WERI-Rb-1 (cell line): ENCODE data around the gene AARS2.

Experiments
- DNase-seq: peaks from one replicate; pipeline ENCODE4 v3.0.0-alpha.2; 2020
- H3K27ac ChIP-seq: fragments of 250-450 bp; sonication (Bioruptor Pico); 2 replicates; pipeline ENCODE4 v1.5.1; 2020; ENCODE audit warnings: mild to moderate bottlenecking, moderate library complexity
- H3K27me3 ChIP-seq: fragments of 250-450 bp; sonication (Bioruptor Pico); 2 replicates; pipeline ENCODE4 v1.5.1; 2021; ENCODE audit warnings: mild to moderate bottlenecking, low read depth, moderate library complexity; ENCODE audit not compliant: insufficient read depth, severe bottlenecking
- H3K36me3 ChIP-seq: fragments of 250-450 bp; sonication (Bioruptor Pico); 2 replicates; pipeline ENCODE4 v1.5.1; 2020; ENCODE audit warnings: mild to moderate bottlenecking, moderate library complexity
- H3K4me3 ChIP-seq: 2 replicates; pipeline ENCODE4 v1.5.1; 2011; ENCODE audit warnings: low read depth, mild to moderate bottlenecking, control low read depth, low read length
- H3K9me3 ChIP-seq: fragments of 250-450 bp; sonication (Bioruptor Pico); 2 replicates; pipeline ENCODE4 v1.5.1; 2021; ENCODE audit warnings: mild to moderate bottlenecking, moderate library complexity; ENCODE audit not compliant: severe bottlenecking
- TF ChIP-seq, protein P1 (sequence below): IDR thresholded peaks from 2 replicates; pipeline ENCODE4 v1.5.1; 2011; ENCODE audit warnings: low read depth, mild to moderate bottlenecking, control low read depth, inconsistent platforms, low read length

AARS2 gene

DNA sequence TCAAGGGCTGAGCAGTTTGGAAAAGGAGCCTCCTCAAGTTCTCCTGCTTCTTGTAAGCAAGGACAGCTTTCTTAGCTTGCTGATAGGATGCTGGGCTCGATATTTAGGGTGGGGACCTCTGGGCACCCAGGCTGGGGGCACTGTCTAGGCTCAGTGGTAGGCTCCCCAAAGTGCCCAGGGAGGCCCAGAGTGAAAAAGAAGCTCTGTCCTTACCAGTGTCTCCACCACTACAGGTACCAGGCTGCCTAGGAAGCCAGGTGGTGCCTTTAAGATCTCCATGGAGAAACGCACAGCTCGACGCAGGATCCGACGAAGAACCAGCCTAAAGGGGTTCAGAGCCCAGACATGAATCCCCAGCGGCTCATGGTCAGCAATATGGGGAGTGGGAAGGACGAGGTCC lies 6.4 kb downstream of the AARS2 start:
- Histone ChIP-seq H3K36me3 (peaks cover 100% of the 10 kb centered on the region), H3K9me3 (no peaks in the 10 kb centered on the region), H3K4me3 (no peak overlapping the region), H3K27me3 (no peaks in the 10 kb centered on the region), H3K27ac (peak overlapping the region; percentile 88)
- TF ChIP-seq, protein P1, sequence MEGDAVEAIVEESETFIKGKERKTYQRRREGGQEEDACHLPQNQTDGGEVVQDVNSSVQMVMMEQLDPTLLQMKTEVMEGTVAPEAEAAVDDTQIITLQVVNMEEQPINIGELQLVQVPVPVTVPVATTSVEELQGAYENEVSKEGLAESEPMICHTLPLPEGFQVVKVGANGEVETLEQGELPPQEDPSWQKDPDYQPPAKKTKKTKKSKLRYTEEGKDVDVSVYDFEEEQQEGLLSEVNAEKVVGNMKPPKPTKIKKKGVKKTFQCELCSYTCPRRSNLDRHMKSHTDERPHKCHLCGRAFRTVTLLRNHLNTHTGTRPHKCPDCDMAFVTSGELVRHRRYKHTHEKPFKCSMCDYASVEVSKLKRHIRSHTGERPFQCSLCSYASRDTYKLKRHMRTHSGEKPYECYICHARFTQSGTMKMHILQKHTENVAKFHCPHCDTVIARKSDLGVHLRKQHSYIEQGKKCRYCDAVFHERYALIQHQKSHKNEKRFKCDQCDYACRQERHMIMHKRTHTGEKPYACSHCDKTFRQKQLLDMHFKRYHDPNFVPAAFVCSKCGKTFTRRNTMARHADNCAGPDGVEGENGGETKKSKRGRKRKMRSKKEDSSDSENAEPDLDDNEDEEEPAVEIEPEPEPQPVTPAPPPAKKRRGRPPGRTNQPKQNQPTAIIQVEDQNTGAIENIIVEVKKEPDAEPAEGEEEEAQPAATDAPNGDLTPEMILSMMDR: no peak
- DNase-seq: no peak

DNA sequence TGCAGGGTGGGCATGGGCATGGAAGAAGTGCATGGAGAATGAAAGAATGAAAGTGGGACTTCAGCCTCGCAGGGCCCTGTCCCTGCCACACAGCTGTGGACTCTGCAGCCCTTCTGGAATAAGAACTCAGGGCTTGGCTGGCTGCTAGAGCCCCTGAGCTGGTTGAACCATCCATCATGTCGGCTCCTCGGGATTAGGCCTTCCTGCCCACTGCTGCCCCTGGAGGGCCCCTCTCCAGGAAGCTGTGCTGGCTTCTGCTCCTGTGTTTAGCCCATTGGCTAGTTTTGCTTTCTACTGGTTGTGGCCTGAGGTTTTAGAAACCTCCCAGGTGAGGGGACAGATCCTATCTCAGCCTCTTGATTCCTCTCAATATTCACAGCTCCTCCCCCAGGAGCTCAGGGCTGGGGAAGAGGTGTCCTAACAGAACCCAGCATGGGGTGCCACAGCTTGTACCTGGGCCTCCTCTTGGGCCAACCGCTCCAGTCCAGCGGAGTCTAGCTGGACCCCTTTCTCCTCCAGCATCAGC lies 7.9 kb downstream of the AARS2 start:
- H3K9me3 ChIP-seq: no peaks in the 10 kb centered on the region
- H3K36me3 ChIP-seq: peaks cover 99% of the 10 kb centered on the region
- no peak overlapping the region for H3K4me3 ChIP-seq
- TF ChIP-seq, protein P1: peak; percentile 56
- H3K27ac ChIP-seq: peak overlapping the region; percentile 88
- DNase-seq: peak; percentile 88
- no peaks in the 10 kb centered on the region for H3K27me3 ChIP-seq

DNA sequence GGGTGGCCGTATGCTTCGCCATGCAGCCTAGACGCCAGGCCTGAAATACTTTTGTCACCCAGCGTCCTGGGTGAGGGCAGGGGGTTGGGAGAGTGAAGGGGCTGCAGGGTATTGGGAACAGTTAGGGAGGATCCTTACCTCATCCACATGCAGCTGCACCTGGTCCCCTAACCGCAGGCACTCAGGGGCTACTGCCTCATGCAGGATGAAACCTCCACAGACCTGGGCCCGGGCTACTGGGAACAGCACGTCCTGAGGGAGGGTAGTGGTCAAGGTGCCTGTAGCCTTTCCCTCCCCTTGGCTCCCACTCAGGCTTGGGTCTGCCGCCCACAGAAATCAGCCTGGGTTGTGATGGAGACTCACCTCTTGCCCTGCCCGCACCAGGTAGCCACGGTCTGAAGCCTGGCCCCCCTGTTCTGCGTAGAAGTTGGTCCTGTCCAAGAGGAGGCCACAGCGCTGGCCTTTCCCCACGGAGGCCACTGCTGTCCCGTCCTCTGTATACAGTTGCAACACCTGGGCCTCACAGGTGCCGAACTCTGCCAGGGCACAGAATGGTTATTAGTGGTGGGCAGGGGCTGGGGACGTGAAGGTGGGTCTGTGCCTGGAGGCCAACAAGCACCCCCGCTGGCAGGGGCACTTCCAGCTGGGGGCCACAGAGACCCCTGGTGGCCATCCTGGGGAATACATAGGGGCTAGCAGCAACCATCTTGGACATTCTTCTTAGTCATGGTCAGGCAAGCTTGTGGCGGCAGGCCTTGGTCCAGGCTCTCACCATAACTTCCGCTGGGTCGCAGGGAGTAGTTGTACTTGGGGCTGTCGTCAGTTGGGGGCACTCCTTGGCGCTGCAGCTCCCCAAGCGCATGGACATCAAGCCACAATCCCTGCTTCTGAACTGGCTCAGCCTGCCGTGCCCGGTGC lies 8.6 kb downstream of the AARS2 start:
- TF ChIP-seq, protein P1: peak; percentile 98
- H3K27me3 ChIP-seq: no peaks in the 10 kb centered on the region
- H3K27ac ChIP-seq: peak overlapping the region; percentile 88
- DNase-seq: peak; percentile 78
- peaks cover 96% of the 10 kb centered on the region for H3K36me3 ChIP-seq
- H3K4me3 ChIP-seq: no peak overlapping the region
- H3K9me3 ChIP-seq: no peaks in the 10 kb centered on the region

DNA sequence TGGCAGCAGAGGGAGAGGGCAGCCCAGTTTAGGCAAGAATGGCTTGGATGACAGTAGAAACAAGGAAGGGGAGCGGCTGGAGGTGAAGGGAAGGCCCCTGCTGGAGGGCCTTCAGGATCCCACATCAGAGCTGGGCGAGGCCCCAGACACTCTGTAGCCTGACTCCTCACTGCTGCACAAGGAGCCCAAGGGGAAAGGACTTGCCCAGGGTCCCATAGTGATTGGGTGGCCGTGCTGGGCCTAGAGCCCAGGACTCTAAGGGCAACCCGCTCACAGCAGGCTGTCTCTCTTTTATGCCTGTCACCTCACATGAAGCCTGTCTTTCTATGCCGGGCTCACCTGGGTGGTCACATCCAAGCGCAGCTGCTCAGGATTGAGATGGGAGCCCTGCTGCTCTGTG lies 9.3 kb downstream of the AARS2 start:
- H3K36me3 ChIP-seq: peaks cover 96% of the 10 kb centered on the region
- no peaks in the 10 kb centered on the region for H3K9me3 ChIP-seq
- 0 out of 2 replicates have a peak overlapping the region, but pooled peaks have one; percentile 88 for H3K27ac ChIP-seq
- DNase-seq: no peak
- TF ChIP-seq, protein P1: no peak
- no peaks in the 10 kb centered on the region for H3K27me3 ChIP-seq
- no peak overlapping the region for H3K4me3 ChIP-seq

DNA sequence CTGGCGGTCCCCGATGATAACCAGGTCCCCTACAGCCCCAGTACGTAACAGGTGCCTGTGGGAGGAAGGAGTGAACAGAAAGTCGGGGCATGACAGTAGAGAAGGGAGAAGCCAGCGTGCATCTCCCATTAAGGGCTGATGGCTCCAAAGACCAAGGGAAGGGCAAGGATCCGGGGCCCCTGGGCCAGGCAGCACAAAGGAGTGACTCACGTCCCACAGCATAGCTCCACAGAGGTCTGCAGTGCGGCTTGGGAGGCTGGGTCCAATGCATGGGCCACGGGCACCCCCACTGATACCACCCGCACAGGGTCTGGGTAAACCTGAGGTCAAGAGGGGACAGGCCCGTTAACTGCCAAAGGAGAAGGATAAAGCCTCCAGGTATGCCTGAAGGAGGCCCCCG lies 10.3 kb downstream of the AARS2 start:
- TF ChIP-seq, protein P1: no peak
- Histone ChIP-seq H3K27me3 (no peaks in the 10 kb centered on the region), H3K9me3 (no peaks in the 10 kb centered on the region), H3K4me3 (no peak overlapping the region), H3K27ac (no peak overlapping the region), H3K36me3 (peaks cover 86% of the 10 kb centered on the region)
- DNase-seq: no peak
